Renal cortex interstitium (tissue), 11 donors: ENCODE data around the gene CCDC90B. TPM values are rescaled to one million over a fixed set of nuclear protein-coding genes. Genes with fewer than 3 reads are reported as not detected.
A peak's percentile ranks its signal among the peaks of the same experiment; 100 is the strongest.

Experiments used
- DNase-seq, 11 donors: peaks; one replicate each; pipeline ENCODE4 v3.0.0-alpha.2; 2013; ENCODE audit warnings: low read depth in 9 of 11, low spot score in 4 of 11; ENCODE audit errors: extremely low read depth in 1 of 11
- polyA plus RNA-seq, 3 donors: library from polyadenylated mRNA; unstranded; fragments of 120-200 nt; gene quantifications; one replicate each; pipeline ENCODE4 v1.2.1, GENCODE V29; 2013; ENCODE audit not compliant: insufficient read length in 3 of 3

CCDC90B gene
- polyA plus RNA-seq, 3 donors: 75.0 to 107 (median 80.9) TPM

GRCh38 chr11:83256602-83257340 is 29.4 kb downstream of the CCDC90B start:
- DNase-seq: no peak

GRCh38 chr11:83255366-83255765 is 30.8 kb downstream of the CCDC90B start:
- no peak for DNase-seq

GRCh38 chr11:83252941-83253340 is 33.2 kb downstream of the CCDC90B start:
- no peak for DNase-seq

GRCh38 chr11:83252266-83252665 is 33.9 kb downstream of the CCDC90B start:
- DNase-seq: no peak

GRCh38 chr11:83249972-83250593 is 36.1 kb downstream of the CCDC90B start:
- peak in 10 of 11 donors; percentile 3 to 20 (median 12) for DNase-seq

GRCh38 chr11:83249445-83249844 is 36.7 kb downstream of the CCDC90B start:
- no peak for DNase-seq

- peak in 10 of 11 donors; percentile 6 to 46 (median 24) for DNase-seq
Observed at GRCh38 chr11:83241291-83241946, 44.7 kb downstream of the CCDC90B start.

- DNase-seq: no peak
Observed at GRCh38 chr11:83238111-83238510, 48.1 kb downstream of the CCDC90B start.

GRCh38 chr11:83235825-83236224 is 50.3 kb downstream of the CCDC90B start:
- DNase-seq: no peak

- no peak for DNase-seq
Observed at GRCh38 chr11:83223457-83223856, 62.7 kb downstream of the CCDC90B start.

- DNase-seq: no peak
Observed at GRCh38 chr11:83222499-83222898, 63.7 kb downstream of the CCDC90B start.

- no peak for DNase-seq
Observed at GRCh38 chr11:83221694-83222093, 64.5 kb downstream of the CCDC90B start.

- no peak for DNase-seq
Observed at GRCh38 chr11:83220260-83220659, 65.9 kb downstream of the CCDC90B start.

- DNase-seq: no peak
Observed at GRCh38 chr11:83219095-83219494, 67.1 kb downstream of the CCDC90B start.

Other genes with a start within 250 kb of the CCDC90B start
- 1 to 10 TPM; 7.6 to 7.9 (median 7.7) TPM for gene RAB30, start 214.5 kb downstream of the CCDC90B start, polyA plus RNA-seq
- 10 to 100 TPM; 76.1 to 91.9 (median 82.8) TPM for gene PCF11, start 129.2 kb downstream of the CCDC90B start, polyA plus RNA-seq
- 10 to 100 TPM; 16.1 to 20.3 (median 18.0) TPM for gene ANKRD42, start 92.7 kb downstream of the CCDC90B start, polyA plus RNA-seq